Measurements from ENCODE around the gene TFE3. TPM values are rescaled to one million over a fixed set of nuclear protein-coding genes. Genes with fewer than 3 reads are reported as not detected.

Gene TFE3
- total RNA-seq, 6 experiments from 2014 or later = 76.6 to 89.1 (median 83.9) TPM

DNA sequence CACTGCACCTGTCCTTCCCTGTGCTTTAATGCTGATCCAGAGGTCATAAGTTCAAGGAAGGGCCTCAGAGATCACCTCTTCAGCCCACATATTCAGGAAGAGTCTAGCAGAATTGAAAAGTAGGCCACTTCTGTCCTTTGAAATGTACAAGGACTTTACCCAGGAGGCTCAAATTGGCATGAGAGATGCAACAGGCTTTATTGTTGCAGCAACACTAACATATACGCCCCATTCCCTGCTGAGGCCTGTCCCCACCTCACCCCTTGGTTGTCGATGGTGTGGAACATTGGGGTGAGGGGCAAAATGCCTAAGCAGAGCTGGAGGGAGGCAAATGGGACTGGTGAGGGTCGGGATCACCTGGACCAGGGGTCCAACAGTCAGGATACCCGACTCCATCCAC lies 27.8 kb upstream of the TFE3 start:
- Mint-ChIP-seq H3K27me3 (ENCODE audit: insufficient read depth) (peaks cover 6% of the 10 kb centered on the region), H3K27ac (no peak overlapping the region), H3K36me3 (ENCODE audit: low read depth) (peaks cover 13% of the 10 kb centered on the region; the same call in 1 of the 2 replicates), H3K9me3 (no peaks in the 10 kb centered on the region), H3K4me1 (ENCODE audit: low read depth) (peaks cover 7% of the 10 kb centered on the region), H3K4me3 (no peak overlapping the region)
- DNase-seq = no peak
- TF ChIP-seq CTCF (IDR thresholded peaks at IDR 0.05) = no peak

GRCh38 chrX:49069038-49069437 lies 25.9 kb upstream of the TFE3 start:
- peaks cover 6% of the 10 kb centered on the region for H3K27me3 Mint-ChIP-seq (ENCODE audit: insufficient read depth)
- H3K4me1 Mint-ChIP-seq (ENCODE audit: low read depth) = peaks cover 7% of the 10 kb centered on the region
- no peak for TF ChIP-seq CTCF (IDR thresholded peaks at IDR 0.05)
- no peaks in the 10 kb centered on the region for H3K9me3 Mint-ChIP-seq
- no peak overlapping the region for H3K4me3 Mint-ChIP-seq
- no peak overlapping the region for H3K27ac Mint-ChIP-seq
- no peak for DNase-seq
- H3K36me3 Mint-ChIP-seq (ENCODE audit: low read depth) = peaks cover 13% of the 10 kb centered on the region; the same call in 1 of the 2 replicates

- Mint-ChIP-seq H3K9me3 (no peaks in the 10 kb centered on the region), H3K4me3 (no peak overlapping the region), H3K36me3 (ENCODE audit: low read depth) (peaks cover 13% of the 10 kb centered on the region; the same call in 1 of the 2 replicates), H3K27me3 (ENCODE audit: insufficient read depth) (peaks cover 2% of the 10 kb centered on the region), H3K4me1 (ENCODE audit: low read depth) (peaks cover 7% of the 10 kb centered on the region), H3K27ac (no peak overlapping the region)
- TF ChIP-seq CTCF (IDR thresholded peaks at IDR 0.05) = no peak
- no peak for DNase-seq
Observed at GRCh38 chrX:49067285-49068120, 24.3 kb upstream of the TFE3 start.

DNA sequence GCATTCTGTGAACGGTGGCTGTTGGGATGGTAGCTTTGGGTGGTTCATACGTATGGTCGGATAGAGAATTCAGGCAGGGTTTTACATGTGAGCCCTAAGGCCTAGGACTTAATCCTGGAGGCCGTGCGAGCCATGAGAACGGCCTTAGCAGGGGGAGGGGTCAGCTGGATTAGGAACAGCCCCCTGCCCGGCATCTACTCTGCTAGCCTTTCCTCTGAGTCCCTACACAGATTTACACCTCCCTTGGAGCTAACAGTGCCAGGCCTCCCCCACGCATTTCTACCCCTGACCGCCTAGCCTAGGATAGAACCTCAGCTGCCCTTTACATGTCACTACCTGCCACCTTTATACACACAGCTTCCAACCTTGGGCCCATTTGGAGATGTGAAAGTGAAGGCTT lies 23.5 kb upstream of the TFE3 start:
- H3K4me1 Mint-ChIP-seq (ENCODE audit: low read depth) = peaks cover 2% of the 10 kb centered on the region
- DNase-seq = no peak
- no peak overlapping the region for H3K4me3 Mint-ChIP-seq
- no peaks in the 10 kb centered on the region for H3K27me3 Mint-ChIP-seq (ENCODE audit: insufficient read depth)
- no peak for TF ChIP-seq CTCF (IDR thresholded peaks at IDR 0.05)
- H3K27ac Mint-ChIP-seq = no peak overlapping the region
- no peaks in the 10 kb centered on the region for H3K9me3 Mint-ChIP-seq
- peaks cover 9% of the 10 kb centered on the region; the same call in 1 of the 2 replicates for H3K36me3 Mint-ChIP-seq (ENCODE audit: low read depth)

DNA sequence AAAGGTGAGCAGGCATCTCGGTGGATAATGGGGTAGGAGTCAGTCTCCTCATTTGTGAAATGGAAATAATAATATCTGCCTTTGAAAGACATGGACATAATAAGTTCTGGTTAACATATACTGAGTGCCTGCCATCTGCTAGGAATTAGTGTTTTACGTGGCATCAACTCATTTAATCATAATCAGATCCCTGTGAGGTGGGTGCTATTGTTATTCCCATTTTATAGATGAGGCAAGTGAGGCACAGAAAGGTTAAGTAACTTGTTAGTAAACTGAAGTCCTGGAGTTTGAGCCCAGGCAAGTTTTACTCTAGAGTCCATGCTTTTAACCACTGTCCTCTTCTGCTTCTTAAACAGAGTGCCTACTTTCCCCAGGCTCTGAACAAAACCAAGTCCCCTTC lies 23.1 kb upstream of the TFE3 start:
- no peak for DNase-seq
- Mint-ChIP-seq H3K27ac (no peak overlapping the region), H3K9me3 (no peaks in the 10 kb centered on the region), H3K4me1 (ENCODE audit: low read depth) (no peaks in the 10 kb centered on the region), H3K36me3 (ENCODE audit: low read depth) (peaks cover 5% of the 10 kb centered on the region; the same call in 1 of the 2 replicates), H3K4me3 (no peak overlapping the region), H3K27me3 (ENCODE audit: insufficient read depth) (no peaks in the 10 kb centered on the region)
- no peak for TF ChIP-seq CTCF (IDR thresholded peaks at IDR 0.05)
